Upper lobe of left lung (tissue), 6 donors: ENCODE data around the gene IL10RA. TPM values are rescaled to one million over a fixed set of nuclear protein-coding genes. Genes with fewer than 3 reads are reported as not detected.

Experiments used
- ATAC-seq, 2 donors: fragments of 200-7000 bp; cut with Tn5 transposase; one replicate each; pipeline ENCODE4 v1.9.1; 2022; ENCODE audit warnings: mild to moderate bottlenecking in 2 of 2, moderate library complexity in 2 of 2; ENCODE audit not compliant: low FRiP score in 2 of 2
- DNase-seq, 2 donors: peaks; one replicate each; pipeline ENCODE4 v3.0.0-alpha.2; 2019 to 2020
- H3K27ac ChIP-seq, 4 donors: fragments of 200-600 bp; sonication (generic); one replicate each; pipeline ENCODE4 v1.5.1; 2016 to 2019
- H3K27me3 ChIP-seq, 4 donors: fragments of 200-600 bp; sonication (generic); one replicate each; pipeline ENCODE4 v1.5.1; 2017 to 2019
- H3K36me3 ChIP-seq, 4 donors: fragments of 200-600 bp; sonication (generic); one replicate each; pipeline ENCODE4 v1.5.1; 2016 to 2019
- H3K4me1 ChIP-seq, 4 donors: fragments of 200-600 bp; sonication (generic); one replicate each; pipeline ENCODE4 v1.5.1; 2018 to 2019
- H3K4me3 ChIP-seq, 4 donors: fragments of 200-600 bp; sonication (generic); one replicate each; pipeline ENCODE4 v1.5.1; 2017 to 2019; ENCODE audit warnings: mild to moderate bottlenecking in 2 of 4, moderate library complexity in 1 of 4
- H3K9me3 ChIP-seq, 4 donors: fragments of 200-600 bp; sonication (generic); one replicate each; pipeline ENCODE4 v1.5.1; 2018 to 2019
- CTCF ChIP-seq, 6 experiments: fragments of 450-650 bp in 4 of 6; fragments of 200-600 bp in 2 of 6; sonication (generic) in 2 of 6; IDR thresholded peaks; one replicate each; pipeline ENCODE4 v1.5.1; 2016 to 2019; ENCODE audit warnings: antibody characterized with exemption in 6 of 6
- EP300 ChIP-seq, 4 donors: sonication (generic); formaldehyde crosslinking; IDR thresholded peaks; one replicate each; pipeline ENCODE4 v1.5.1; 2017; ENCODE audit warnings: antibody characterized with exemption in 4 of 4, control low read depth in 2 of 4
- POLR2A ChIP-seq, 4 donors: fragments of 450-650 bp; IDR thresholded peaks; one replicate each; pipeline ENCODE4 v1.5.1; 2016 to 2017; ENCODE audit warnings: antibody characterized with exemption in 4 of 4, mild to moderate bottlenecking in 2 of 4
- POLR2AphosphoS5 ChIP-seq, 2 donors: sonication (generic); formaldehyde crosslinking; IDR thresholded peaks; one replicate each; pipeline ENCODE4 v1.5.1; 2017; ENCODE audit warnings: antibody characterized with exemption in 2 of 2
- WGBS, 2 donors: methylation state at CpG; one replicate each; pipeline ENCODE4 v1.1.5; 2017 to 2018; 5-methylcytosine and 5-hydroxymethylcytosine counted together
- total RNA-seq, 6 donors: library from RNA; depleted of rRNA in 4 of 6; stranded (reverse); fragments of >200 nt in 4 of 6; gene quantifications; one replicate each; pipeline versions ENCODE4 v1.1.0 to v1.2.1, GENCODE V29; 2016 to 2021
- donor health status: DM: no; HTN: no; CAD: no; lungs with moderate emphysema.
- donor health status: DM: no; HTN: yes; CAD: no; lungs with severe emphysema.

The IL10RA gene
- total RNA-seq, 6 donors from 2014 or later, result 30.7 to 139 (median 46.1) TPM

- H3K27me3 ChIP-seq, result no peaks in the 10 kb centered on the region
Measured at GRCh38 chr11:118008271-118008911, 22.2 kb downstream of the IL10RA start.

GRCh38 chr11:118009864-118010737, 23.9 kb downstream of the IL10RA start:
- WGBS, 2 donors, result 80 to 88% methylated on average over 9 of the region's 9 CpGs
- Histone ChIP-seq H3K9me3 (no peaks in the 10 kb centered on the region), H3K4me1 (peaks cover 4 to 50% (median 47%) of the 10 kb centered on the region in 4 donors), H3K4me3 (no peak overlapping the region), H3K27me3 (no peaks in the 10 kb centered on the region), H3K27ac (peak overlapping the region; percentile 63 to 88 (median 83)), H3K36me3 (no peaks in the 10 kb centered on the region)
- ATAC-seq, result no peak
- TF ChIP-seq POLR2A (IDR thresholded peaks at IDR 0.05) (no peak), EP300 (IDR thresholded peaks at IDR 0.05) (no peak)
- DNase-seq, result no peak

More at GRCh38 chr11:118008271-118008911, 22.2 kb downstream of the IL10RA start:
- 46 to 54% methylated on average over 4 of the region's 4 CpGs for WGBS, 2 donors
- no peak for DNase-seq
- peak overlapping the region; percentile 66 to 78 (median 76) for H3K27ac ChIP-seq
- ATAC-seq, result no peak
- H3K36me3 ChIP-seq, result no peaks in the 10 kb centered on the region
- H3K9me3 ChIP-seq, result no peaks in the 10 kb centered on the region
- H3K4me1 ChIP-seq, result peaks cover 4 to 50% (median 47%) of the 10 kb centered on the region in 4 donors
- TF ChIP-seq POLR2AphosphoS5 (IDR thresholded peaks at IDR 0.05), result peak in 1 of 2 donors; percentile 50
- TF ChIP-seq POLR2A (IDR thresholded peaks at IDR 0.05), result no peak
- no peak for TF ChIP-seq CTCF (IDR thresholded peaks at IDR 0.05)
- no peak for TF ChIP-seq EP300 (IDR thresholded peaks at IDR 0.05)
- no peak overlapping the region for H3K4me3 ChIP-seq

GRCh38 chr11:118010738-118011461, 24.7 kb downstream of the IL10RA start:
- WGBS, 2 donors, result 72 to 73% methylated on average over 21 of the region's 21 CpGs
- peak; percentile 74 to 85 for ATAC-seq
- Histone ChIP-seq H3K4me1 (peaks cover 4 to 50% (median 46%) of the 10 kb centered on the region in 4 donors), H3K27me3 (no peaks in the 10 kb centered on the region), H3K9me3 (no peaks in the 10 kb centered on the region), H3K36me3 (no peaks in the 10 kb centered on the region), H3K4me3 (no peak overlapping the region), H3K27ac (peak overlapping the region; percentile 73 to 88 (median 83))
- TF ChIP-seq CTCF (IDR thresholded peaks at IDR 0.05) (no peak), POLR2A (IDR thresholded peaks at IDR 0.05) (no peak), POLR2AphosphoS5 (IDR thresholded peaks at IDR 0.05) (peak in 1 of 2 donors; percentile 56), EP300 (IDR thresholded peaks at IDR 0.05) (peak in 2 of 4 donors; percentile 45 to 90)
- DNase-seq, result peak; percentile 58 to 87

GRCh38 chr11:118012083-118012669, 26.0 kb downstream of the IL10RA start:
- ATAC-seq (peak; percentile 70 to 83), DNase-seq (peak in 1 of 2 donors; percentile 71)
- Histone ChIP-seq H3K27me3 (no peaks in the 10 kb centered on the region), H3K36me3 (no peaks in the 10 kb centered on the region), H3K4me1 (peaks cover 4 to 46% (median 35%) of the 10 kb centered on the region in 4 donors), H3K27ac (peak overlapping the region; percentile 73 to 88 (median 83)), H3K9me3 (peaks cover 0 to under 1% (median 0%) of the 10 kb centered on the region in 4 donors), H3K4me3 (no peak overlapping the region)
- 52 to 61% methylated on average over 7 of the region's 7 CpGs for WGBS, 2 donors
- TF ChIP-seq POLR2A (IDR thresholded peaks at IDR 0.05) (peak in 1 of 4 donors; percentile 65), CTCF (IDR thresholded peaks at IDR 0.05) (no peak)
